Lung (tissue), 12 donors: ENCODE measurements around the gene TNNC1. TPM values are rescaled to one million over a fixed set of nuclear protein-coding genes. Genes with fewer than 3 reads are reported as not detected.

Experiments used
- ATAC-seq: fragments of 200-7000 bp; cut with Tn5 transposase; one replicate; pipeline ENCODE4 v1.9.1; 2020; ENCODE audit warnings: moderate number of reproducible peaks; ENCODE audit not compliant: insufficient read depth, low FRiP score
- DNase-seq, 3 donors: peaks; one replicate each; pipeline ENCODE4 v3.0.0-alpha.2; 2013 to 2017
- H3K27ac ChIP-seq, 2 donors: one replicate each; pipeline ENCODE4 v1.5.1; 2013; ENCODE audit warnings: mild to moderate bottlenecking in 2 of 2, moderate library complexity in 2 of 2, control low read depth in 1 of 2, inconsistent platforms in 1 of 2, low read depth in 1 of 2, low read length in 1 of 2
- H3K27me3 ChIP-seq, 3 donors: one replicate each; pipeline ENCODE4 v1.5.1; 2013; ENCODE audit warnings: low read length in 2 of 3; ENCODE audit not compliant: control insufficient read depth in 3 of 3, insufficient read depth in 3 of 3
- H3K36me3 ChIP-seq, 4 donors: one replicate each; pipeline ENCODE4 v1.5.1; 2013; ENCODE audit warnings: low read length in 4 of 4, mild to moderate bottlenecking in 1 of 4, moderate library complexity in 1 of 4; ENCODE audit not compliant: control insufficient read depth in 4 of 4, insufficient read depth in 4 of 4
- H3K4me1 ChIP-seq, 5 donors: one replicate each; pipeline ENCODE4 v1.5.1; 2013; ENCODE audit warnings: low read length in 5 of 5, mild to moderate bottlenecking in 2 of 5, moderate library complexity in 1 of 5; ENCODE audit not compliant: control insufficient read depth in 5 of 5, insufficient read depth in 5 of 5
- H3K4me3 ChIP-seq: one replicate; pipeline ENCODE4 v1.5.1; 2013; ENCODE audit warnings: mild to moderate bottlenecking, control low read depth, moderate library complexity
- H3K9ac ChIP-seq, 2 donors: one replicate each; pipeline ENCODE4 v1.5.1; 2013; ENCODE audit warnings: low read length in 2 of 2, control low read depth in 1 of 2; ENCODE audit not compliant: insufficient read depth in 1 of 2
- H3K9me3 ChIP-seq, 4 donors: one replicate each; pipeline ENCODE4 v1.5.1; 2013; ENCODE audit warnings: low read length in 3 of 4, mild to moderate bottlenecking in 1 of 4, moderate library complexity in 1 of 4; ENCODE audit not compliant: control insufficient read depth in 4 of 4, insufficient read depth in 3 of 4
- WGBS, 2 donors: extraction: QIAGEN DNeasy Blood & Tissue Kit; methylation state at CpG; one replicate each; pipeline ENCODE4 v1.1.7; 2013; 5-methylcytosine and 5-hydroxymethylcytosine counted together
- polyA plus RNA-seq, 2 donors: library from polyadenylated mRNA; stranded (reverse); fragments of 200-250 nt; gene quantifications; one replicate each; pipeline ENCODE4 v1.2.1, GENCODE V29; 2013
- total RNA-seq, 2 donors: library from RNA; depleted of rRNA in 1 of 2; stranded (reverse); fragments of >200 nt in 1 of 2; gene quantifications; one replicate each; pipeline ENCODE4 v1.2.1, GENCODE V29; 2014 to 2021
- TF ChIP-seq, protein P1 (sequence below): IDR thresholded peaks from 2 replicates; pipeline ENCODE4 v1.5.1; 2012; ENCODE audit warnings: mild to moderate bottlenecking; ENCODE audit errors: control extremely low read depth, extremely low read depth
- donor health status: control.
- donor health status: control.
- donor health status: Bipolar disorder and iron deficiency.
- donor health status: healthy.
- donor health status: DM: yes; HTN: yes; CAD: no.

Gene TNNC1
- total and polyA plus RNA-seq, 4 donors: 17.3 to 250 (median 33.4) TPM

DNA sequence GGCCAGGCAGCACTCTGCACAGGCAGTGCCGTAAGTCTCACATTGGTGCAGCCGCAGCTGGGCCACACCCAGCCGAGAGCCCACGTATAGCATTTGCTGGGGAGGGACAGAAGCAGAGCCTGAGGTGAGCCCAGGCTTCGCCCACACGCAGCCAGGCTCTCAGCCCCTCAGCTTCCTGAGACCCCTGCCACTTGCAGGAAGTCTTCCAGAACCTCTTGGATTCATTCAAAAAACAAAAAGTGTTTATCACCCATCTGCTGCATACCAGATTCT lies 15.8 kb downstream of the TNNC1 start:
- H3K9me3 ChIP-seq: no peaks in the 10 kb centered on the region
- H3K27me3 ChIP-seq: no peaks in the 10 kb centered on the region
- 75 to 81% methylated on average over 6 of the region's 6 CpGs for WGBS, 2 donors
- H3K4me1 ChIP-seq: peaks cover 0 to 24% (median 12%) of the 10 kb centered on the region in 5 donors
- H3K36me3 ChIP-seq: peaks cover 0 to 4% (median 0%) of the 10 kb centered on the region in 4 donors
- TF ChIP-seq, protein P1, sequence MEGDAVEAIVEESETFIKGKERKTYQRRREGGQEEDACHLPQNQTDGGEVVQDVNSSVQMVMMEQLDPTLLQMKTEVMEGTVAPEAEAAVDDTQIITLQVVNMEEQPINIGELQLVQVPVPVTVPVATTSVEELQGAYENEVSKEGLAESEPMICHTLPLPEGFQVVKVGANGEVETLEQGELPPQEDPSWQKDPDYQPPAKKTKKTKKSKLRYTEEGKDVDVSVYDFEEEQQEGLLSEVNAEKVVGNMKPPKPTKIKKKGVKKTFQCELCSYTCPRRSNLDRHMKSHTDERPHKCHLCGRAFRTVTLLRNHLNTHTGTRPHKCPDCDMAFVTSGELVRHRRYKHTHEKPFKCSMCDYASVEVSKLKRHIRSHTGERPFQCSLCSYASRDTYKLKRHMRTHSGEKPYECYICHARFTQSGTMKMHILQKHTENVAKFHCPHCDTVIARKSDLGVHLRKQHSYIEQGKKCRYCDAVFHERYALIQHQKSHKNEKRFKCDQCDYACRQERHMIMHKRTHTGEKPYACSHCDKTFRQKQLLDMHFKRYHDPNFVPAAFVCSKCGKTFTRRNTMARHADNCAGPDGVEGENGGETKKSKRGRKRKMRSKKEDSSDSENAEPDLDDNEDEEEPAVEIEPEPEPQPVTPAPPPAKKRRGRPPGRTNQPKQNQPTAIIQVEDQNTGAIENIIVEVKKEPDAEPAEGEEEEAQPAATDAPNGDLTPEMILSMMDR: no peak
- no peak overlapping the region for H3K4me3 ChIP-seq
- no peak overlapping the region for H3K27ac ChIP-seq
- no peak for ATAC-seq
- no peak for DNase-seq
- H3K9ac ChIP-seq: no peak overlapping the region

DNA sequence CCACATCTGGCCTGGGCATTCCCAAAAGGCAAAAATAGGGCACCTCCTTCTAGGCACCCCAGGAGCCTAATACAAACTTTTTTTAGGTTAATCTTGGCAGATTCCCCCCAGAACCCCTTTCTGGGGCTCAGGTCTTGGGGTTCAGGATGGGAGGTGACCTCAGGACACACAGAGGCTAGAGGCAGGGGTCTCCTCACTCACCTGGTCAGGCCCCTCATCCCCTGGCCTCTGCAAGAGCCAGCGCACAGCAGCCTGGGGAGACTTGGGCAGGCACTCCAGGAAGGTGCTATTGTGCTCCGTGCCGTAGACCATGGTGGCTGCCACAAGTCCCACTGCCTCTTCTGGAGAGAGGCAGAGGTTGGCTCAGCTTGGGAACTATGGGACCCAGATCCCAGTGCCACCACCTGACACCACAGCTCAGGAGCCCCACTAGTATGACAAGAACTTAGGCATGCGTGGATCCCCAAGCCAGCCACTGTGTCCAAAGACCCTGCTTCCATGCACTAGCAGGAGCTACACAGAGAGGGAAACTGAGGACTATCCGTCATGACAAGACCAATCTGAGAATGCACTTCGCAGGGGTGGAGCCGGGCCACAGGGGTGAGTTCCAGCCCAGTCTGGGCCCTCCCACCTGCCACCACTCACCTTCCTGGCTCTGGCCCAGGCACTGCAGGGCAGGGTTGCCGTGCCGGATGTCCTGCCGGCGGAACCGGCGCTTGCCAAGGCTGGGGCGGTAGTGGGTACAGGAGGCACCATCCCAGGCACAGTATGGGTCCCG lies 16.3 kb downstream of the TNNC1 start:
- TF ChIP-seq, protein P1: no peak
- Histone ChIP-seq H3K4me3 (no peak overlapping the region), H3K36me3 (peaks cover 0 to 4% (median 0%) of the 10 kb centered on the region in 4 donors), H3K27me3 (no peaks in the 10 kb centered on the region), H3K9me3 (no peaks in the 10 kb centered on the region), H3K9ac (no peak overlapping the region), H3K27ac (peak overlapping the region in 1 of 2 donors; percentile 44), H3K4me1 (peaks cover 0 to 27% (median 14%) of the 10 kb centered on the region in 5 donors)
- no peak for ATAC-seq
- WGBS, 2 donors: 79 to 88% methylated on average over 15 of the region's 15 CpGs
- DNase-seq: no peak

DNA sequence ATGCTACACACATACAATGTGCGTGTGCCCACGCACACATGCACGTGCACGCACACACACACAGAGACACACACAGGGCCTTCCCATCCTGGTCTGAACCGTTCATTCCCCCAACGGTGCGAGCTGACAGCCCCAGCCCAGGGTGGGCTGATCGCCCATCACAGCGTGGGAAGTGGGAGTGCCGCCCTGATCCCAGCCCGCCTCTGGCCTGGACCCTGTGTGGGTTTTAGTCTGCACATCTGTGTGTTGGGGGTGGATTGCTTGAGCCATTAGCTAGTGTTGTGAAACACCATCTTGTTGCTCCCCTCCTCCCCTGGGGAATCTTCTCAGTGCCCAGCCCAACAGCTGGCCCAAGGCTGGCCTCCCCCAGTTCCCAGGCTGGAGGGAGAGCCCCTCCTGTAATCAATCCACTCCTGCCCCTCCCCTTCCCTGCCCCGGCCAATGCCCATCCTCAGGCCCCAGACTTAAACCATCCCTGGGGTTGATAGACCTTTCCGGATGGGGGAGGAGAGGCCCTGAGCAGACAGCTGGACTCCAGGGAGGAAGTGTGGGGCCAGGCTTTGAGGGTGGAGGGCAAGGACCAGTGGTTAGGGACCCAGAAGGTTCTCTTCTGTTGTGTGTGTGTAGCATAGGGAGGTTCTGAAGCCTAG lies 17.2 kb downstream of the TNNC1 start:
- DNase-seq: peak; percentile 80 to 89 (median 82)

More for the DNA sequence above, 17.2 kb downstream of the TNNC1 start:
- WGBS, 2 donors: 62 to 76% methylated on average over 13 of the region's 13 CpGs
- no peak overlapping the region for H3K9ac ChIP-seq
- TF ChIP-seq, protein P1: no peak
- ATAC-seq: no peak
- peak overlapping the region in 1 of 2 donors; percentile 20 for H3K27ac ChIP-seq
- H3K27me3 ChIP-seq: no peaks in the 10 kb centered on the region
- peaks cover 0 to 4% (median 0%) of the 10 kb centered on the region in 4 donors for H3K36me3 ChIP-seq
- no peak overlapping the region for H3K4me3 ChIP-seq
- peaks cover 0 to 30% (median 14%) of the 10 kb centered on the region in 5 donors for H3K4me1 ChIP-seq
- no peaks in the 10 kb centered on the region for H3K9me3 ChIP-seq
